MM.1S (cell line): ENCODE results near the gene STAT6.
A peak's percentile ranks its signal among the peaks of the same experiment; 100 is the strongest.

Source experiments
- DNase-seq: peaks from one replicate; pipeline ENCODE4 v3.0.0-alpha.2; 2015
- H2AFZ ChIP-seq: fragments of 300-600 bp; sonication (generic); 2 replicates; pipeline ENCODE4 v1.6.0; 2016; ENCODE audit warnings: antibody characterized with exemption, low read length
- H3F3A ChIP-seq: fragments of 300-600 bp; sonication (generic); 2 replicates; pipeline ENCODE4 v1.6.1; 2016; ENCODE audit warnings: mild to moderate bottlenecking, antibody characterized with exemption, low read length, moderate library complexity, mixed read lengths; ENCODE audit not compliant: insufficient read depth
- H3K27ac ChIP-seq: fragments of 300-600 bp; sonication (generic); 2 replicates; pipeline ENCODE4 v1.5.1; 2016; ENCODE audit warnings: mild to moderate bottlenecking, low read length
- H3K27me3 ChIP-seq: fragments of 300-600 bp; sonication (generic); replicated peaks from 2 replicates; pipeline ENCODE4 v1.6.0; 2016; ENCODE audit warnings: low read length; ENCODE audit not compliant: insufficient read depth
- H3K36me3 ChIP-seq: fragments of 300-600 bp; sonication (generic); replicated peaks from 2 replicates; pipeline ENCODE4 v1.6.1; 2016; ENCODE audit warnings: mild to moderate bottlenecking, low read length, mixed read lengths; ENCODE audit not compliant: insufficient read depth
- H3K4me1 ChIP-seq: fragments of 300-600 bp; sonication (generic); 2 replicates; pipeline ENCODE4 v1.6.1; 2016; ENCODE audit warnings: low read length, mixed read lengths
- H3K4me2 ChIP-seq: fragments of 300-600 bp; sonication (generic); 2 replicates; pipeline ENCODE4 v1.6.0; 2016; ENCODE audit warnings: low read depth, low read length
- H3K4me3 ChIP-seq: fragments of 300-600 bp; sonication (generic); 2 replicates; pipeline ENCODE4 v1.5.1; 2016; ENCODE audit warnings: low read length, mixed read lengths
- H3K79me2 ChIP-seq: fragments of 300-600 bp; sonication (generic); 2 replicates; pipeline ENCODE4 v1.6.1; 2016; ENCODE audit warnings: mixed run types, low read length, mixed read lengths
- H3K9ac ChIP-seq: fragments of 300-600 bp; sonication (generic); 2 replicates; pipeline ENCODE4 v1.6.1; 2016; ENCODE audit warnings: low read length, mixed read lengths
- H3K9me2 ChIP-seq: fragments of 300-600 bp; sonication (generic); replicated peaks from 2 replicates; pipeline ENCODE4 v1.6.1; 2016; ENCODE audit warnings: mild to moderate bottlenecking, low read length, mixed read lengths; ENCODE audit not compliant: insufficient read depth
- H3K9me3 ChIP-seq: fragments of 300-600 bp; sonication (generic); replicated peaks from 2 replicates; pipeline ENCODE4 v1.6.1; 2016; ENCODE audit warnings: mild to moderate bottlenecking, low read length, mixed read lengths; ENCODE audit not compliant: insufficient read depth
- H4K20me1 ChIP-seq: fragments of 300-600 bp; sonication (generic); 2 replicates; pipeline ENCODE4 v1.6.1; 2016; ENCODE audit warnings: mild to moderate bottlenecking, low read length, moderate library complexity, mixed read lengths; ENCODE audit not compliant: insufficient read depth
- CTCF ChIP-seq: fragments of 300-600 bp; sonication (generic); IDR thresholded peaks from 2 replicates; pipeline ENCODE4 v1.5.1; 2016; ENCODE audit warnings: antibody characterized with exemption, low read length, mixed read lengths
- EZH2 ChIP-seq: fragments of 300-600 bp; sonication (generic); optimal IDR thresholded peaks from 2 replicates; pipeline ENCODE3; 2017; ENCODE audit warnings: low read depth, mild to moderate bottlenecking, antibody characterized with exemption, low read length, mixed read lengths
- EZH2phosphoT487 ChIP-seq: fragments of 300-600 bp; sonication (generic); IDR thresholded peaks from 2 replicates; pipeline ENCODE4 v1.6.1; 2018; ENCODE audit warnings: antibody characterized with exemption, low read length

Gene STAT6

GRCh38 chr12:57086493-57087009 lies 24.6 kb downstream of the STAT6 start:
- H4K20me1 ChIP-seq: no peaks in the 10 kb centered on the region
- peak overlapping the region; percentile 89 for H3K9ac ChIP-seq
- peak overlapping the region; percentile 80 for H2AFZ ChIP-seq
- H3K79me2 ChIP-seq: no peaks in the 10 kb centered on the region
- peak; percentile 53 for TF ChIP-seq CTCF
- TF ChIP-seq EZH2phosphoT487: no peak
- H3K36me3 ChIP-seq: no peaks in the 10 kb centered on the region
- H3K27me3 ChIP-seq: no peaks in the 10 kb centered on the region
- H3K4me2 ChIP-seq: peak overlapping the region; percentile 98
- H3K4me1 ChIP-seq: peaks cover 6% of the 10 kb centered on the region; the same call in 1 of the 2 replicates
- no peaks in the 10 kb centered on the region for H3K9me2 ChIP-seq
- peak overlapping the region; percentile 88 for H3K27ac ChIP-seq
- H3K9me3 ChIP-seq: no peaks in the 10 kb centered on the region
- peak overlapping the region; percentile 81 for H3K4me3 ChIP-seq
- DNase-seq: peak; percentile 53
- H3F3A ChIP-seq: peaks cover 19% of the 10 kb centered on the region

- peak overlapping the region; percentile 81; the same call in 1 of the 2 replicates for H3K4me3 ChIP-seq
- no peaks in the 10 kb centered on the region for H3K79me2 ChIP-seq
- H3K27me3 ChIP-seq: no peaks in the 10 kb centered on the region
- peak overlapping the region; percentile 98 for H3K4me2 ChIP-seq
- H3K9me3 ChIP-seq: no peaks in the 10 kb centered on the region
- no peaks in the 10 kb centered on the region for H3K36me3 ChIP-seq
- peaks cover 6% of the 10 kb centered on the region; the same call in 1 of the 2 replicates for H3K4me1 ChIP-seq
- H4K20me1 ChIP-seq: no peaks in the 10 kb centered on the region
- H3F3A ChIP-seq: peaks cover 19% of the 10 kb centered on the region
- H3K27ac ChIP-seq: peak overlapping the region; percentile 88; the same call in 1 of the 2 replicates
- no peak for TF ChIP-seq CTCF
- no peak for TF ChIP-seq EZH2phosphoT487
- TF ChIP-seq EZH2: no peak
- peak overlapping the region; percentile 89; the same call in 1 of the 2 replicates for H3K9ac ChIP-seq
- peak overlapping the region; percentile 80 for H2AFZ ChIP-seq
- H3K9me2 ChIP-seq: no peaks in the 10 kb centered on the region
- DNase-seq: no peak
Observed at GRCh38 chr12:57085999-57086492, 25.1 kb downstream of the STAT6 start.

GRCh38 chr12:57080855-57081254 lies 30.3 kb downstream of the STAT6 start:
- H3F3A ChIP-seq: peaks cover 6% of the 10 kb centered on the region; the same call in 1 of the 2 replicates
- H3K79me2 ChIP-seq: peaks cover 24% of the 10 kb centered on the region
- H3K4me3 ChIP-seq: no peak overlapping the region
- TF ChIP-seq CTCF: no peak
- TF ChIP-seq EZH2phosphoT487: no peak
- no peak for TF ChIP-seq EZH2
- no peak for DNase-seq
- peaks cover 10% of the 10 kb centered on the region for H3K4me1 ChIP-seq
- H3K36me3 ChIP-seq: no peaks in the 10 kb centered on the region
- no peaks in the 10 kb centered on the region for H3K9me3 ChIP-seq
- H3K27me3 ChIP-seq: no peaks in the 10 kb centered on the region
- H4K20me1 ChIP-seq: no peaks in the 10 kb centered on the region
- no peak overlapping the region for H2AFZ ChIP-seq
- H3K27ac ChIP-seq: no peak overlapping the region
- H3K4me2 ChIP-seq: no peak overlapping the region
- H3K9ac ChIP-seq: no peak overlapping the region
- H3K9me2 ChIP-seq: no peaks in the 10 kb centered on the region
